Erythroblast (primary cell): ENCODE measurements around the gene IL18RAP.

Experiments used
- GATA1 ChIP-seq: IDR thresholded peaks from 2 replicates; pipeline ENCODE4 v1.6.1; 2011; ENCODE audit warnings: low read depth, mild to moderate bottlenecking, control low read depth, low read length, moderate library complexity
- POLR2A ChIP-seq: IDR thresholded peaks from 2 replicates; pipeline ENCODE4 v1.6.1; 2011; ENCODE audit warnings: mild to moderate bottlenecking, low read length

- TF ChIP-seq POLR2A (no peak), GATA1 (no peak)
These were observed 60.1 kb downstream of the IL18RAP start for GRCh38 chr2:102483086-102483485.
